LNCaP clone FGC (cell line): ENCODE measurements around the gene ZC3H11A.
"Not testable (repeated sequence)": the region's sequence is repeated elsewhere in the genome, so short reads cannot be mapped to it uniquely, and the experiment has no call there.

Experiments used
- DNase-seq: peaks from one replicate; pipeline ENCODE4 v3.0.0-alpha.2; 2011; ENCODE audit warnings: low read depth
- H3K4me3 ChIP-seq: 2 replicates; pipeline ENCODE4 v1.5.1; 2011; ENCODE audit warnings: mild to moderate bottlenecking, low read depth, low read length, control low read depth
- CTCF ChIP-seq: IDR thresholded peaks from 2 replicates; pipeline ENCODE4 v1.5.1; 2012; ENCODE audit warnings: mild to moderate bottlenecking; ENCODE audit not compliant: control insufficient read depth, insufficient read depth; ENCODE audit errors: extremely low read depth

Gene ZC3H11A

GRCh38 chr1:203760506-203760905 lies 34.9 kb upstream of the ZC3H11A start:
- DNase-seq = no peak
- H3K4me3 ChIP-seq = no peak overlapping the region
- no peak for TF ChIP-seq CTCF

- H3K4me3 ChIP-seq, DNase-seq: not testable (repeated sequence)
These were observed 33.5 kb upstream of the ZC3H11A start for GRCh38 chr1:203761958-203762357.

GRCh38 chr1:203763505-203763904 lies 31.9 kb upstream of the ZC3H11A start:
- DNase-seq = no peak
- no peak for TF ChIP-seq CTCF
- H3K4me3 ChIP-seq = no peak overlapping the region

GRCh38 chr1:203764105-203765028 lies 31.1 kb upstream of the ZC3H11A start:
- no peak overlapping the region for H3K4me3 ChIP-seq
- TF ChIP-seq CTCF = no peak
- no peak for DNase-seq

- no peak within 1 kb of the TSS for H3K4me3 ChIP-seq
- no peak for DNase-seq
- no peak for TF ChIP-seq CTCF
These were observed 30.2 kb upstream of the ZC3H11A start, which contains the start of gene LAX1 for GRCh38 chr1:203765029-203765837. TSS of gene LAX1 (plus strand) at chr1:203765183. CDS start at chr1:203765566, 383 bp downstream.

- no peak for DNase-seq
- TF ChIP-seq CTCF = no peak
- H3K4me3 ChIP-seq = no peak overlapping the region
These were observed 27.2 kb upstream of the ZC3H11A start for GRCh38 chr1:203768256-203768655.
